AG04449 (cell line): ENCODE measurements around the gene RNF130.

ENCODE experiments used
- CTCF ChIA-PET: fragments of 350-600 bp; formaldehyde crosslinking; extraction: SDS; loops from one replicate; lab custom pipeline; 2021; ENCODE audit warnings: antibody characterized with exemption; lab: Yijun Ruan, JAX
- POLR2A ChIA-PET: fragments of 400-600, 350-600 bp; formaldehyde crosslinking; extraction: SDS; loops from one replicate; lab custom pipeline; 2020; ENCODE audit warnings: antibody characterized with exemption, inconsistent platforms; lab: Yijun Ruan, JAX
- DNase-seq: peaks from one replicate; pipeline ENCODE4 v3.0.0-alpha.2; 2010; ENCODE audit warnings: low read depth, low spot score
- H3K4me3 ChIP-seq: 2 replicates; pipeline ENCODE4 v1.5.1; 2011; ENCODE audit warnings: low read depth, mild to moderate bottlenecking, control low read depth, low read length
- CTCF ChIP-seq: IDR thresholded peaks from one replicate; pipeline ENCODE4 v1.5.1; 2011; ENCODE audit warnings: mild to moderate bottlenecking, moderate library complexity, low read length, control low read depth, inconsistent platforms; ENCODE audit not compliant: insufficient read depth; ENCODE audit errors: missing control alignments

RNF130 gene

GRCh38 chr5:180045889-180046499 is 25.6 kb downstream of the RNF130 start:
- CTCF ChIA-PET = no interaction called here
- DNase-seq = no peak
- H3K4me3 ChIP-seq = no peak overlapping the region
- no peak for TF ChIP-seq CTCF
- POLR2A ChIA-PET = no interaction called here

- no peak for DNase-seq
- ChIA-PET POLR2A (no interaction called here), CTCF (no interaction called here)
- no peak overlapping the region for H3K4me3 ChIP-seq
- no peak for TF ChIP-seq CTCF
These were observed 28.2 kb downstream of the RNF130 start for GRCh38 chr5:180043377-180043776.

GRCh38 chr5:180041301-180042274 is 30.0 kb downstream of the RNF130 start:
- no peak for TF ChIP-seq CTCF
- H3K4me3 ChIP-seq = no peak overlapping the region
- ChIA-PET CTCF (no interaction called here), POLR2A (no interaction called here)
- DNase-seq = no peak

- TF ChIP-seq CTCF = no peak
- POLR2A ChIA-PET = no interaction called here
- CTCF ChIA-PET = interaction anchor here (1.1 kb wide), 1 partner anchor 13 kb away, joined by 3 read pairs; no protein-coding TSS in a partner anchor
- no peak overlapping the region for H3K4me3 ChIP-seq
- no peak for DNase-seq
These were observed 31.0 kb downstream of the RNF130 start for GRCh38 chr5:180040287-180041214.

- ChIA-PET CTCF (no interaction called here), POLR2A (no interaction called here)
- no peak for TF ChIP-seq CTCF
- no peak for DNase-seq
- no peak overlapping the region for H3K4me3 ChIP-seq
These were observed 36.2 kb downstream of the RNF130 start for GRCh38 chr5:180035206-180035931.
